NCI-H2171 (cell line): ENCODE data around the gene DDX17.

Source experiments
- DNase-seq: peaks from one replicate; lab custom pipeline; 2025; lab: John Stamatoyannopoulos, UW

The DDX17 gene

GRCh38 chr22:38448945-38449745 lies 57.0 kb downstream of the DDX17 start:
- no peak for DNase-seq

GRCh38 chr22:38446018-38446601 lies 60.0 kb downstream of the DDX17 start:
- no peak for DNase-seq

- no peak for DNase-seq
Measured at GRCh38 chr22:38444783-38445182, 61.3 kb downstream of the DDX17 start.

- no peak for DNase-seq
Measured at GRCh38 chr22:38443628-38444521, 62.2 kb downstream of the DDX17 start.

GRCh38 chr22:38442967-38443627 lies 63.0 kb downstream of the DDX17 start:
- no peak for DNase-seq

- no peak for DNase-seq
Measured at GRCh38 chr22:38441620-38442287, 64.4 kb downstream of the DDX17 start.

- no peak for DNase-seq
Measured at GRCh38 chr22:38440747-38441350, 65.3 kb downstream of the DDX17 start.

GRCh38 chr22:38437416-38437815 lies 68.7 kb downstream of the DDX17 start:
- no peak for DNase-seq

GRCh38 chr22:38436629-38437395 lies 69.3 kb downstream of the DDX17 start:
- no peak for DNase-seq

GRCh38 chr22:38435965-38436364 lies 70.1 kb downstream of the DDX17 start:
- DNase-seq: no peak

GRCh38 chr22:38435010-38435409 lies 71.1 kb downstream of the DDX17 start:
- no peak for DNase-seq

- DNase-seq: no peak
Measured at GRCh38 chr22:38433871-38434270, 72.2 kb downstream of the DDX17 start.
